WTC11 (cell line): Measurements from ENCODE around the gene SLC12A4. TPM values are rescaled to one million over a fixed set of nuclear protein-coding genes. Genes with fewer than 3 reads are reported as not detected.

Experiments used
- ATAC-seq: fragments of 200-7000 bp; cut with Tn5 transposase; 2 replicates; pipeline ENCODE4 v1.10.0; 2021; ENCODE audit warnings: mild to moderate bottlenecking, moderate library complexity
- CTCF ChIA-PET: fragments of 300-600 bp; sonication (Branson Sonifier 250); formaldehyde crosslinking; loops from one replicate; lab custom pipeline; 2021; ENCODE audit warnings: antibody characterized with exemption; lab: Charles Lee
- POLR2A ChIA-PET: fragments of 350-600 bp; sonication (Branson Sonifier 250); formaldehyde crosslinking; loops from one replicate; lab custom pipeline; 2021; ENCODE audit warnings: antibody characterized with exemption; lab: Charles Lee
- DNase-seq: peaks from one replicate; pipeline ENCODE4 v3.0.0; 2021; ENCODE audit warnings: low spot score
- H3K27ac Mint-ChIP-seq: 2 replicates; pipeline ENCODE4 v1.8.0; 2021; ENCODE audit warnings: mixed read lengths
- H3K27me3 Mint-ChIP-seq: 2 replicates; pipeline ENCODE4 v1.8.0; 2021; ENCODE audit warnings: low read depth, mild to moderate bottlenecking, moderate library complexity, mixed read lengths
- H3K36me3 Mint-ChIP-seq: 2 replicates; pipeline ENCODE4 v1.8.0; 2021; ENCODE audit warnings: mixed read lengths
- H3K4me1 Mint-ChIP-seq: 2 replicates; pipeline ENCODE4 v1.8.0; 2022; ENCODE audit warnings: mixed read lengths
- H3K4me3 Mint-ChIP-seq: 2 replicates; pipeline ENCODE4 v1.8.0; 2021; ENCODE audit warnings: mild to moderate bottlenecking, moderate library complexity, mixed read lengths
- H3K9me3 Mint-ChIP-seq: 2 replicates; pipeline ENCODE4 v1.8.0; 2021; ENCODE audit warnings: mixed read lengths
- ATF1 ChIP-seq: sonication (generic); formaldehyde crosslinking; IDR thresholded peaks from 2 replicates; pipeline ENCODE4 v1.8.1; 2023; ENCODE audit warnings: mild to moderate bottlenecking, moderate library complexity, missing genetic modification reagents
- CREM ChIP-seq: sonication (generic); formaldehyde crosslinking; IDR thresholded peaks from 2 replicates; pipeline ENCODE4 v1.8.1; 2022; ENCODE audit warnings: mild to moderate bottlenecking, missing genetic modification reagents, moderate library complexity
- ETV6 ChIP-seq: sonication (generic); formaldehyde crosslinking; IDR thresholded peaks from 2 replicates; pipeline ENCODE4 v1.8.1; 2022; ENCODE audit warnings: mild to moderate bottlenecking, missing genetic modification reagents
- GTF2I ChIP-seq: fragments of 250-450 bp; sonication (Bioruptor Pico); conservative IDR thresholded peaks from 2 replicates; pipeline ENCODE4 v1.4.0; 2021; ENCODE audit warnings: mild to moderate bottlenecking
- HMGA2 ChIP-seq: fragments of 250-450 bp; sonication (Bioruptor Pico); IDR thresholded peaks from 2 replicates; pipeline ENCODE4 v1.4.0; 2021; ENCODE audit warnings: mild to moderate bottlenecking, moderate library complexity
- KAT7 ChIP-seq: sonication (generic); formaldehyde crosslinking; IDR thresholded peaks from 2 replicates; pipeline ENCODE4 v1.8.1; 2023; ENCODE audit warnings: missing genetic modification reagents, mild to moderate bottlenecking, borderline replicate concordance
- NR1H2 ChIP-seq: sonication (generic); formaldehyde crosslinking; IDR thresholded peaks from 2 replicates; pipeline ENCODE4 v1.9.0; 2021; ENCODE audit warnings: mild to moderate bottlenecking, moderate library complexity, missing genetic modification reagents
- SMAD4 ChIP-seq: sonication (generic); formaldehyde crosslinking; IDR thresholded peaks from 2 replicates; pipeline ENCODE4 v1.8.0; 2022; ENCODE audit warnings: mild to moderate bottlenecking, missing genetic modification reagents
- TEAD1 ChIP-seq: sonication (generic); formaldehyde crosslinking; IDR thresholded peaks from 2 replicates; pipeline ENCODE4 v1.8.0; 2022; ENCODE audit warnings: mild to moderate bottlenecking, missing genetic modification reagents
- TEAD4 ChIP-seq: sonication (generic); formaldehyde crosslinking; IDR thresholded peaks from 2 replicates; pipeline ENCODE4 v1.8.0; 2022; ENCODE audit warnings: mild to moderate bottlenecking, missing genetic modification reagents
- ZNF317 ChIP-seq: sonication (generic); formaldehyde crosslinking; IDR thresholded peaks from 2 replicates; pipeline ENCODE4 v1.8.1; 2023; ENCODE audit warnings: low read depth, mild to moderate bottlenecking, moderate library complexity, missing genetic modification reagents, borderline replicate concordance
- total RNA-seq: library from RNA; stranded (reverse); gene quantifications from 3 replicates; pipeline ENCODE4 v1.2.3, GENCODE V29; 2021
- TF ChIP-seq, protein P1 (sequence below): sonication (generic); formaldehyde crosslinking; IDR thresholded peaks from 2 replicates; pipeline ENCODE4 v1.8.0; 2022; ENCODE audit warnings: mild to moderate bottlenecking, missing genetic modification reagents
- TF ChIP-seq, protein P2 (sequence below): sonication (generic); formaldehyde crosslinking; IDR thresholded peaks from 2 replicates; pipeline ENCODE4 v1.8.1; 2023; ENCODE audit warnings: mild to moderate bottlenecking, missing genetic modification reagents
- TF ChIP-seq, protein P3 (sequence below): sonication (generic); formaldehyde crosslinking; conservative IDR thresholded peaks from 2 replicates; pipeline ENCODE4 v1.8.1; 2022; ENCODE audit warnings: mild to moderate bottlenecking, missing genetic modification reagents
- TF ChIP-seq, protein P4 (sequence below): fragments of 200-600 bp; IDR thresholded peaks from 2 replicates; pipeline ENCODE4 v1.8.0; 2022; ENCODE audit warnings: antibody characterized with exemption
- TF ChIP-seq, protein P5 (sequence below): sonication (generic); formaldehyde crosslinking; IDR thresholded peaks from 2 replicates; pipeline ENCODE4 v1.8.1; 2022; ENCODE audit warnings: low read depth, missing genetic modification reagents, borderline replicate concordance
- TF ChIP-seq, protein P6 (sequence below): sonication (generic); formaldehyde crosslinking; IDR thresholded peaks from 2 replicates; pipeline ENCODE4 v1.8.0; 2022; ENCODE audit warnings: mild to moderate bottlenecking, missing genetic modification reagents
- TF ChIP-seq, protein P7 (sequence below): fragments of 250-450 bp; sonication (Bioruptor Pico); IDR thresholded peaks from 2 replicates; pipeline ENCODE4 v1.9.0; 2021; ENCODE audit warnings: mild to moderate bottlenecking
- TF ChIP-seq, protein P8 (sequence below): fragments of 250-450 bp; sonication (Bioruptor Pico); IDR thresholded peaks from 2 replicates; pipeline ENCODE4 v1.9.0; 2021; ENCODE audit warnings: mild to moderate bottlenecking

SLC12A4 gene
- total RNA-seq, 1 experiment from 2014 or later, result 94.1 TPM

DNA sequence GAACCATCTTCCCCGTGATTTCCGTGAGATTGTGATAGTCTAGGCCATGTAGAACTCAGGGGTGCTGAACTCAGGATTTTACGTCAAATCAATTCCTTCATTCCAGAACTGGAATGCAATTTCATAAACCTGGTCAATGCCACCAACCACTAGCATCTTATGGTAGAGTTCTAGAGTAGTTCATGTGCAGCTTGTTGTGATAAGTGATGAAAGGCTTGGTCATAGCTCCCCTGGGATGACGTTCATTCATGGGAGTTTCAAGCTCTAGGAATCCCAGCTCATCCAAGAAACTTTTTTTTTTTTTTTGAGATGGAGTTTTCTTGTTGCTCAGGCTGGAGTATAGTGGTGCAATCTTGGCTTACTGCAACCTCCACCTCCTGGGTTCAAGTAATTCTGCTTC is 34.6 kb upstream of the SLC12A4 start (continued):
- TF ChIP-seq, protein P1, sequence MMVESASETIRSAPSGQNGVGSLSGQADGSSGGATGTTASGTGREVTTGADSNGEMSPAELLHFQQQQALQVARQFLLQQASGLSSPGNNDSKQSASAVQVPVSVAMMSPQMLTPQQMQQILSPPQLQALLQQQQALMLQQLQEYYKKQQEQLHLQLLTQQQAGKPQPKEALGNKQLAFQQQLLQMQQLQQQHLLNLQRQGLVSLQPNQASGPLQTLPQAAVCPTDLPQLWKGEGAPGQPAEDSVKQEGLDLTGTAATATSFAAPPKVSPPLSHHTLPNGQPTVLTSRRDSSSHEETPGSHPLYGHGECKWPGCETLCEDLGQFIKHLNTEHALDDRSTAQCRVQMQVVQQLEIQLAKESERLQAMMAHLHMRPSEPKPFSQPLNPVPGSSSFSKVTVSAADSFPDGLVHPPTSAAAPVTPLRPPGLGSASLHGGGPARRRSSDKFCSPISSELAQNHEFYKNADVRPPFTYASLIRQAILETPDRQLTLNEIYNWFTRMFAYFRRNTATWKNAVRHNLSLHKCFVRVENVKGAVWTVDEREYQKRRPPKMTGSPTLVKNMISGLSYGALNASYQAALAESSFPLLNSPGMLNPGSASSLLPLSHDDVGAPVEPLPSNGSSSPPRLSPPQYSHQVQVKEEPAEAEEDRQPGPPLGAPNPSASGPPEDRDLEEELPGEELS (CRISPR knock-in tag), result no peak
- TF ChIP-seq CREM (CRISPR knock-in tag), result no peak
- TF ChIP-seq, protein P2, sequence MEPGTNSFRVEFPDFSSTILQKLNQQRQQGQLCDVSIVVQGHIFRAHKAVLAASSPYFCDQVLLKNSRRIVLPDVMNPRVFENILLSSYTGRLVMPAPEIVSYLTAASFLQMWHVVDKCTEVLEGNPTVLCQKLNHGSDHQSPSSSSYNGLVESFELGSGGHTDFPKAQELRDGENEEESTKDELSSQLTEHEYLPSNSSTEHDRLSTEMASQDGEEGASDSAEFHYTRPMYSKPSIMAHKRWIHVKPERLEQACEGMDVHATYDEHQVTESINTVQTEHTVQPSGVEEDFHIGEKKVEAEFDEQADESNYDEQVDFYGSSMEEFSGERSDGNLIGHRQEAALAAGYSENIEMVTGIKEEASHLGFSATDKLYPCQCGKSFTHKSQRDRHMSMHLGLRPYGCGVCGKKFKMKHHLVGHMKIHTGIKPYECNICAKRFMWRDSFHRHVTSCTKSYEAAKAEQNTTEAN (CRISPR knock-in tag), result no peak
- TF ChIP-seq, protein P3, sequence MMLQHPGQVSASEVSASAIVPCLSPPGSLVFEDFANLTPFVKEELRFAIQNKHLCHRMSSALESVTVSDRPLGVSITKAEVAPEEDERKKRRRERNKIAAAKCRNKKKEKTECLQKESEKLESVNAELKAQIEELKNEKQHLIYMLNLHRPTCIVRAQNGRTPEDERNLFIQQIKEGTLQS, result no peak

DNA sequence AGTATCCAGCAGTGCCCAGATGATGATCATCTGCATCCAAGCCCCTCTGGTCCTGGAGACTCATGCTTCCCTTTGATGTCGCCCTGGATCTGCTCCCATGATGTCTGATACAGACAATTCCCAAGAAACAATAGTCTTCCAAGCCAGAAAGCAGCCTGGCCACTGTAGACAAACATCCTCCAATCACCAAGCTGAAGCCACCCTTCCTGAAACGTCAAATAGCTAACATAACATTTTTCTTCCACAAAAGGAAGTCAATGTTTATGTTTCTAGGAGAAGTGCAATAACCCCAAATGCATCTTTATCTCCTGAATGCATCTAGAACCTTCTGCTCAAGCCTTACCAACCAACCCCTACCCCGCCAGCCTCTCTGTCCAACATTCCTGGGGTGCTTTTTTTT is 32.0 kb upstream of the SLC12A4 start:
- no peak for TF ChIP-seq KAT7
- TF ChIP-seq ETV6 (CRISPR knock-in tag), result no peak
- no peak for TF ChIP-seq ATF1 (CRISPR knock-in tag)
- TF ChIP-seq, protein P3, result no peak
- TF ChIP-seq GTF2I (CRISPR knock-in tag), result no peak
- TF ChIP-seq NR1H2 (CRISPR knock-in tag), result no peak
- no peak for TF ChIP-seq HMGA2 (CRISPR knock-in tag)
- no peak for TF ChIP-seq ZNF317 (CRISPR knock-in tag)
- TF ChIP-seq TEAD4 (CRISPR knock-in tag), result no peak
- TF ChIP-seq CREM (CRISPR knock-in tag), result no peak
- no peak for TF ChIP-seq TEAD1 (CRISPR knock-in tag)
- TF ChIP-seq, protein P4, sequence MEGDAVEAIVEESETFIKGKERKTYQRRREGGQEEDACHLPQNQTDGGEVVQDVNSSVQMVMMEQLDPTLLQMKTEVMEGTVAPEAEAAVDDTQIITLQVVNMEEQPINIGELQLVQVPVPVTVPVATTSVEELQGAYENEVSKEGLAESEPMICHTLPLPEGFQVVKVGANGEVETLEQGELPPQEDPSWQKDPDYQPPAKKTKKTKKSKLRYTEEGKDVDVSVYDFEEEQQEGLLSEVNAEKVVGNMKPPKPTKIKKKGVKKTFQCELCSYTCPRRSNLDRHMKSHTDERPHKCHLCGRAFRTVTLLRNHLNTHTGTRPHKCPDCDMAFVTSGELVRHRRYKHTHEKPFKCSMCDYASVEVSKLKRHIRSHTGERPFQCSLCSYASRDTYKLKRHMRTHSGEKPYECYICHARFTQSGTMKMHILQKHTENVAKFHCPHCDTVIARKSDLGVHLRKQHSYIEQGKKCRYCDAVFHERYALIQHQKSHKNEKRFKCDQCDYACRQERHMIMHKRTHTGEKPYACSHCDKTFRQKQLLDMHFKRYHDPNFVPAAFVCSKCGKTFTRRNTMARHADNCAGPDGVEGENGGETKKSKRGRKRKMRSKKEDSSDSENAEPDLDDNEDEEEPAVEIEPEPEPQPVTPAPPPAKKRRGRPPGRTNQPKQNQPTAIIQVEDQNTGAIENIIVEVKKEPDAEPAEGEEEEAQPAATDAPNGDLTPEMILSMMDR, result no peak
- TF ChIP-seq, protein P5, sequence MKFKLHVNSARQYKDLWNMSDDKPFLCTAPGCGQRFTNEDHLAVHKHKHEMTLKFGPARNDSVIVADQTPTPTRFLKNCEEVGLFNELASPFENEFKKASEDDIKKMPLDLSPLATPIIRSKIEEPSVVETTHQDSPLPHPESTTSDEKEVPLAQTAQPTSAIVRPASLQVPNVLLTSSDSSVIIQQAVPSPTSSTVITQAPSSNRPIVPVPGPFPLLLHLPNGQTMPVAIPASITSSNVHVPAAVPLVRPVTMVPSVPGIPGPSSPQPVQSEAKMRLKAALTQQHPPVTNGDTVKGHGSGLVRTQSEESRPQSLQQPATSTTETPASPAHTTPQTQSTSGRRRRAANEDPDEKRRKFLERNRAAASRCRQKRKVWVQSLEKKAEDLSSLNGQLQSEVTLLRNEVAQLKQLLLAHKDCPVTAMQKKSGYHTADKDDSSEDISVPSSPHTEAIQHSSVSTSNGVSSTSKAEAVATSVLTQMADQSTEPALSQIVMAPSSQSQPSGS (CRISPR knock-in tag), result no peak
- TF ChIP-seq SMAD4, result no peak
- TF ChIP-seq, protein P6, sequence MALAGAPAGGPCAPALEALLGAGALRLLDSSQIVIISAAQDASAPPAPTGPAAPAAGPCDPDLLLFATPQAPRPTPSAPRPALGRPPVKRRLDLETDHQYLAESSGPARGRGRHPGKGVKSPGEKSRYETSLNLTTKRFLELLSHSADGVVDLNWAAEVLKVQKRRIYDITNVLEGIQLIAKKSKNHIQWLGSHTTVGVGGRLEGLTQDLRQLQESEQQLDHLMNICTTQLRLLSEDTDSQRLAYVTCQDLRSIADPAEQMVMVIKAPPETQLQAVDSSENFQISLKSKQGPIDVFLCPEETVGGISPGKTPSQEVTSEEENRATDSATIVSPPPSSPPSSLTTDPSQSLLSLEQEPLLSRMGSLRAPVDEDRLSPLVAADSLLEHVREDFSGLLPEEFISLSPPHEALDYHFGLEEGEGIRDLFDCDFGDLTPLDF (CRISPR knock-in tag), result no peak
- TF ChIP-seq, protein P7, sequence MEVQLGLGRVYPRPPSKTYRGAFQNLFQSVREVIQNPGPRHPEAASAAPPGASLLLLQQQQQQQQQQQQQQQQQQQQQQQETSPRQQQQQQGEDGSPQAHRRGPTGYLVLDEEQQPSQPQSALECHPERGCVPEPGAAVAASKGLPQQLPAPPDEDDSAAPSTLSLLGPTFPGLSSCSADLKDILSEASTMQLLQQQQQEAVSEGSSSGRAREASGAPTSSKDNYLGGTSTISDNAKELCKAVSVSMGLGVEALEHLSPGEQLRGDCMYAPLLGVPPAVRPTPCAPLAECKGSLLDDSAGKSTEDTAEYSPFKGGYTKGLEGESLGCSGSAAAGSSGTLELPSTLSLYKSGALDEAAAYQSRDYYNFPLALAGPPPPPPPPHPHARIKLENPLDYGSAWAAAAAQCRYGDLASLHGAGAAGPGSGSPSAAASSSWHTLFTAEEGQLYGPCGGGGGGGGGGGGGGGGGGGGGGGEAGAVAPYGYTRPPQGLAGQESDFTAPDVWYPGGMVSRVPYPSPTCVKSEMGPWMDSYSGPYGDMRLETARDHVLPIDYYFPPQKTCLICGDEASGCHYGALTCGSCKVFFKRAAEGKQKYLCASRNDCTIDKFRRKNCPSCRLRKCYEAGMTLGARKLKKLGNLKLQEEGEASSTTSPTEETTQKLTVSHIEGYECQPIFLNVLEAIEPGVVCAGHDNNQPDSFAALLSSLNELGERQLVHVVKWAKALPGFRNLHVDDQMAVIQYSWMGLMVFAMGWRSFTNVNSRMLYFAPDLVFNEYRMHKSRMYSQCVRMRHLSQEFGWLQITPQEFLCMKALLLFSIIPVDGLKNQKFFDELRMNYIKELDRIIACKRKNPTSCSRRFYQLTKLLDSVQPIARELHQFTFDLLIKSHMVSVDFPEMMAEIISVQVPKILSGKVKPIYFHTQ, result no peak
- TF ChIP-seq, protein P8, sequence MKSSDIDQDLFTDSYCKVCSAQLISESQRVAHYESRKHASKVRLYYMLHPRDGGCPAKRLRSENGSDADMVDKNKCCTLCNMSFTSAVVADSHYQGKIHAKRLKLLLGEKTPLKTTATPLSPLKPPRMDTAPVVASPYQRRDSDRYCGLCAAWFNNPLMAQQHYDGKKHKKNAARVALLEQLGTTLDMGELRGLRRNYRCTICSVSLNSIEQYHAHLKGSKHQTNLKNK (CRISPR knock-in tag), result no peak
- no peak overlapping the region for H3K27ac Mint-ChIP-seq
- no peak for ATAC-seq
- ChIA-PET POLR2A (no interaction called here), CTCF (no interaction called here)
- no peaks in the 10 kb centered on the region for H3K27me3 Mint-ChIP-seq
- DNase-seq, result no peak
- peaks cover 4% of the 10 kb centered on the region for H3K9me3 Mint-ChIP-seq
- H3K36me3 Mint-ChIP-seq, result no peaks in the 10 kb centered on the region
- peaks cover under 1% of the 10 kb centered on the region for H3K4me1 Mint-ChIP-seq
- no peak overlapping the region for H3K4me3 Mint-ChIP-seq
